Stimulated activated CD8-positive, alpha-beta memory T cell treated with anti-CD3 and anti-CD28 coated beads, Interleukin-15, amount 100 ng/mL, for 48 hours (primary cell): ENCODE measurements around the gene PI4KA.
"Not testable (repeated sequence)": the region's sequence is repeated elsewhere in the genome, so short reads cannot be mapped to it uniquely, and the experiment has no call there.

Source experiments
- DNase-seq, 2 donors: peaks; one replicate each; pipeline ENCODE4 v3.0.0-alpha.2; 2020; ENCODE audit warnings: low read depth in 2 of 2

Gene PI4KA

GRCh38 chr22:20725987-20726558, 132.5 kb downstream of the PI4KA start:
- no peak for DNase-seq

GRCh38 chr22:20724676-20725454, 133.7 kb downstream of the PI4KA start:
- no peak for DNase-seq

DNA sequence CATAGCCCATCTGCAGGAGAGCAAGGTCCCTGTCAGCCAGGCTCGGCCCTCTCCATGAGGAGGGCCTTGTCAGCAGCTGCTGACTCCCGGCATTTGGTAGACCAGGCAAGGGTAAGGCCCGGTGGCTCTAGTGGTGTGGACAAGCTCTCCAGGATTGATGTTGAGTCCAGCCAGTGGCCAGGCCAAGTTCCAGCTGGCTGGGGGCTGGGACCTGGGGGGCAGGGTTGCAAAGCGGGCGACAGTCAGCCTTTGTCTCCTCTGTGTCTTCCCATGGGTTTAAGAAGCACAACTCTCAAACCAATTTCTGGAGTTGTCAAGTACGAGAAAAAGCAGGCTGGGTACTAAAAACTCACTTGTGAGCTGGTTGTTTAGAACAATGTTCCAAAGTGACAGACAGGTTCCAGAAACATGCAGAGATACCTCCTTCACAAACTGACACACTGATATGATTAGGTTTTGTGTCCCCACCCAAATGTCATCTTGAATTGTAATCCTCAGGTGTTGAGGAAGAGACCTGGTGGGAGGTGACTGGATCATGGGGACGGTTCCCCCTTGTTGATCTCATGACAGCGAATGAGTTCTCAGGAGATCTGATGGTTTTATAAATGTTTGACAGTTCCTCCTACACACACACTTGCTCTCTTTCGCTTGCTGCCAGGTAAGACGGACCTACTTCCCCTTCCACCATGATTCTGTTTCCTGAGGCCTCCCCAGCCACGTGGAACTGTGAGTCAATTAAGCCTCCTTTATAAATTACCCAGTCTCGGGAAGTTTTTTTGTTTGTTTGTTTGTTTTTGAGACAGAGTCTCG, 137.0 kb downstream of the PI4KA start:
- no peak for DNase-seq

DNA sequence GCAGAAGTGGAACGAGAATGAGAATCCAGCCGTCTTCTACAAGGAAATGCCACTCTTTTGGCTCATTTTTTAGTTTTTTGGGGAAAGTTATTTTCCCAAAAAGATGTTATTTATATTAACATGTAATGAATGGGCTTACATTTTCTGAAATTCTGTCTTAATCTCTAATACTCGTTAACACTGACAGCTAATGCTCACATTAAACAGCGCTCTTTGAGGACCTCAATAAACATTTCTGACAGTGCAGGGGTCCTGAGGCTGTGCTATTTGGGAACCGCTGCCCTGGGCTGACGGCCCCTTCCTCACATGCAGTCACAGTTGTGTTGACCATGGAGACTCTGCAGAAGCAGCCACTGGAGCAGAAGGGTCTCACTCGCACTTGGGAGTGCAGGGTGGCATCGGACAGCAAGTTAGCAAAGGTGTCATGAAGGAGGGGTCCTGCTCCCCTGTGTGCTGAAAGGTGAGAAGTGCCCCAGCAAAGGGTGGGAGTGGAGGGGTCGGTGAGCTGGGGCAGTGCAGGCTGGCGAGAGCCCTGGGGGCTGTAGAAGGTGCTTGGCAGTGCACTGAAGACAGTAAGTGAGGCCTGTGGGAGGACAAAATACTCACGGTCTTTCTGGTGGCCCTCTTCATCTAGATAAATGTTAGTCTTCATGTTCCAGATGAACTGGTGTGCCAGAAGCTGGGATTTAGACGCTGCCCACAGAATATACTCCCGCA, 137.8 kb downstream of the PI4KA start:
- no peak for DNase-seq

- not testable (repeated sequence) for DNase-seq
These were observed 139.9 kb downstream of the PI4KA start for GRCh38 chr22:20718727-20719126.

- DNase-seq = not testable (repeated sequence)
These were observed 140.6 kb downstream of the PI4KA start for GRCh38 chr22:20717981-20718380.

DNA sequence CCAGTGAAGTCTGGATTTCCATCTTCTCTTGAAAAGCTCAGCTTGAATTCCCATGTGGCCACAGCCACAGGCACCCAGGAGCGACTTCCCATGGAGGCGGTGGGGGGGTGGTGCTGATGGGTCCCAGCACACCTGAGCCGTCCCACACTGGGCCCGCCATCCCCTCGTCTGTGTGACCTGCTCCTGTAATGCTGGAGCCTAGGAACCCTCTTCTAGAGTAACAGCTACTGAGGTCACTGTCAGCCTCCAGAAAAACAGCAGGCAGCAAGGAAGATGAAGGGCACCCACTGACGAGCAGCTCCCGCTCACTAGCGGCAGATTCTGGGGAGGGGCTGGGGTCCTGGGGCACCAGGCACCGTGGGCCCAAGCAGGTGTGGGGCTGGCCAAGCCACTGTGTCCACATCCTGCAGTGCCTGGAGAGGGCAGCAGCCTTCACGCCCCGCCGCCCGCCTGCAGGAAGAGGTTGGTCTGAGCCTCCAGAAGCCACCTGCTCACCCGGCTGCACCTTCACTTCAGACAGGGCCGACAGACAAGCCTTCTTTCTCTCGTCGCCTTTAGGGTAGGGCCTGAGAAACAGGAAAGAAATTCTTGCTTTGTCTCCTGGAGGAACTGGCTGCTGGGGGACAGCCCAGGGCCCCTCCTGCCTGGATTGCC, 141.3 kb downstream of the PI4KA start:
- not testable (repeated sequence) for DNase-seq

GRCh38 chr22:20713116-20713515, 145.5 kb downstream of the PI4KA start:
- DNase-seq = not testable (repeated sequence)

- not testable (repeated sequence) for DNase-seq
These were observed 148.6 kb downstream of the PI4KA start for GRCh38 chr22:20709966-20710365.

DNA sequence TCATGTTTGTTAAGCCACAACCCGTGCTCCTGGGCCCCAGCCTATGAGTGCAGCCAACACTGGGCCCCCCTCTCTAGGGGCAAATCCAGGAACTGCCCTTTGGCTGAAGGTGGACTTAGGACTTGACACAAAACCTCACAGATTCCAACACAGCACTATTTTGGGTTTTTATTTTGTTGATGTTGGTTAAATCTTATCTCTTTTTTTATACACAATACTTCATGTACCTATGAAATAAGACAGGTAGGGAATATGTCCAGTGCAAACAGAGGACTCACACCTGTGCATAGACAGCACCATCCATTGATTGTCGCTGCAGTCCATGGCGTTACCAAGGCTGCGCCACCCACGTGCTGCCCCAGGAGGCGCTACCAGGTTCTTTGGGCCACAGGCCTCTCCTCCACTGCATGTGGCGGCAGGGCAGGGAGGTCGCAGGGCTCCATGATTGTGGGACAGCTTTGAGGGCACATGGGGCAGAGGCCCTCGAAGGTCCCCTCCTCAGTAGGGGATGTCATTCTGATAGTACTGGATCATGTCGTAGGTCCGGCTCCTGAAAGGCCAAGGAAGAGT, 151.0 kb downstream of the PI4KA start:
- not testable (repeated sequence) for DNase-seq

DNA sequence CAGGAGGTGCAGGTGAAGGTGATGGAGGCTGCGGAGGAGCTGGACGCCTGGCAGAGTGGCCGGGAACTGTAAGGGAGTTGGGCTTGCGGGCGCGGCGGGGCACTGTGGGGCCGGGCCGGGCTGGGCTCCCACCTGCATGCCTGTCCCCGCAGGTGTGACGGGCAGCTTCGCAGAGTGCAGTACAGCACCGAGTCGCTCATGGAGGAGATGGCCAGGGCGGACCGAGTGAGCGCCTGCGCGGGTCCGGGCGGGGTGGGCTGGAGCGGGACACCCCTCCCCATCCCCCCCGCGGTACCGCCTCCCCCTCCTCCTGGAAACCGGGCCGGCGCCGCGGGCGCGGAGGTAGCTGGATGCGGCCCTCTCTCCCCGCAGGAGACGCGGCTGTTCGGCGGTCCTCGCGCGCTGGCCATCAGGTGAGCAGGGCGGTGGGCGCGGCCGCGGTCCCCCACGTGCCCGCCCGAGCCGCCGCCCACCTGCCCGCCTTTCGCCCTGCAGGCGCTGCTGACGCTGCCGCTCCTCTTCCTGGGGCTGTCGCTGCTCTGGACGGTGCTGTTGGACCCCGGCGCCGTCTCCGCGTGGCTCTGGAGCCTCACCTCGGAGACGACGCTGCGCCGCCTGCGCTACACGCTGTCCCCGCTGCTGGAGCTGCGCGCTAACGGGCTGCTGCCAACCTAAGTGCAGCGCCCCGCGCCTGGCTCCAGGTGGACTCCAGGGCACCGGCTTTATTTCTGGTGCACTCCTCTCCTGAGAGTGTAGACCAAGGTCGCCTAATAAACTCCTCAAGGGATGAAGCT, 154.6 kb downstream of the PI4KA start:
- DNase-seq = not testable (repeated sequence)

GRCh38 chr22:20703414-20703806, 155.2 kb downstream of the PI4KA start:
- DNase-seq = not testable (repeated sequence)

DNA sequence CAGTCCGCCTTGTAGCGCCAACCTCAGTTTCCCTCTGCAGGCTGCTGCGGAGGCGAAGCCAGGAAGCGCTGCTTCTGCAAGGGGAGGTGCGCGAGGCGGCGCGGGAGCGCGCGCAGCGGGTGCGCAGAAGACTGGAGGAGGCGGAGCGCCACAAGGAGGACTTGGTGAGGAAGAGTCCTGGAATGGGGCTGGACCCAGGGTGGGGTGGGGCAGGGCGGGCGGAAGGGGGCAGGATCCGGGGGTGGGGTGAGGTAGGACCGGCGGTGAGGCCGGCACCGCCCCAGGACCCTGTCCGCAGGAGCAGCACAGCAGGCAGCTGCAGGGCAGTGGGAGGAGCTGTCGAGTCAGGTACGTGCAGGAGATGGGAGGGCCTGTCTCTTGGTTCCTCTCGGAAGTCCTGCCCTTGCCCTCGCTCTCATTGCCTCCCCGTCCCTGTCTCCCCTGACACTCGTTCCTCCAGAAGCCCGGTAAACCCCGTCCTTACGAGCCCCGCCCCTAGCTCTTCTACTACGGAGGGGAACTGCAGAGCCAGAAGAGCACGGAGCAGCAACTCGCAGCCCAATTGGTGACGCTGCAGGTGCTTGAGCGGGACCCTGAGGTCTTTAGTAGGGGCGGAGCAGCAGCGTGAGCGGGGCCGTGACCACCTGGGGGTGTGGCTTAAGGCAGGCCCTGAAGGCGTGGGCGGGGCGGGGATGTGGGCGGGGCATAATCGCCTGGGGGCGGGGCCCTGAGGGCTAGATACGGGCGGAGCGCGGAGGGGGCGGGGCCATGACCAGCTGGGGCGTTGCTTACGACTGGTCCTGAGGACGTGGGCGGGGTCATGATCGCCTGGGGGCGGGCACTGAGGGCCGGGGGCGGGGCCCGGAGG, 155.8 kb downstream of the PI4KA start:
- peak; percentile 91 to 92 for DNase-seq

- DNase-seq = not testable (repeated sequence)
These were observed 156.5 kb downstream of the PI4KA start for GRCh38 chr22:20702175-20702545.

- not testable (repeated sequence) for DNase-seq
These were observed 156.9 kb downstream of the PI4KA start for GRCh38 chr22:20701680-20702136.

GRCh38 chr22:20700347-20700746, 158.3 kb downstream of the PI4KA start:
- not testable (repeated sequence) for DNase-seq

GRCh38 chr22:20699856-20700255, 158.8 kb downstream of the PI4KA start:
- not testable (repeated sequence) for DNase-seq

GRCh38 chr22:20697481-20698113, 161.0 kb downstream of the PI4KA start:
- DNase-seq = peak in 1 of 2 donors; percentile 59

DNA sequence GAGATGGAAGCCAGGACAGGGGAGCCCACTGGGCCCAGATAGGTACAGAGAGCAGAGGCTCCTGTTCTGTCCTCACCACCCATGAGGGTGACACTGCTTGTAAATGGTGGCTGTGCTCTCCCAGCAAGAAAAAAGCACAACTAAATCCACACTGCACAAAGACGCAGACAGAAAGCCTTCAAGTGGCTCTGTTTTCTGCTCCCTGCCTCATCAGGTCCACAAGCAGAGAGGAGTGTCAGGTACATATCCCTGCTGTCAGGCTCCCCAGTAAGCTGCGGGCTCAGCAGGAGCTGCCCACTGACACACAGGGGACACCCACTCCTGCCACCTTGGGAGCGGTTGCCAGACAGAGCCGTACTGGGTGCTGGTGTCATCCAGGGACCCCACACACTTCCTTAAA, 162.6 kb downstream of the PI4KA start:
- DNase-seq = not testable (repeated sequence)
